Right lobe of liver (tissue), 6 donors: ENCODE measurements around the gene PELO. TPM values are rescaled to one million over a fixed set of nuclear protein-coding genes. Genes with fewer than 3 reads are reported as not detected.

ENCODE experiments used
- ATAC-seq, 4 donors: fragments of 200-7000 bp; cut with Tn5 transposase; one replicate each; pipeline ENCODE4 v1.9.1; 2020; ENCODE audit warnings: mild to moderate bottlenecking in 4 of 4, moderate library complexity in 4 of 4
- DNase-seq, 3 donors: peaks; one replicate each; pipeline ENCODE4 v3.0.0-alpha.2; 2020
- H3K27ac ChIP-seq, 3 donors: fragments of 200-600 bp; one replicate each; pipeline ENCODE4 v1.8.0; 2022
- H3K27me3 ChIP-seq, 2 donors: fragments of 200-600 bp; one replicate each; pipeline ENCODE4 v1.8.0; 2022
- H3K36me3 ChIP-seq, 4 donors: fragments of 200-600 bp; sonication (generic) in 1 of 4; one replicate each; pipeline versions ENCODE4 v1.5.1 to v1.8.0; 2017 to 2022; ENCODE audit warnings: control low read depth in 1 of 4
- H3K4me1 ChIP-seq, 4 donors: fragments of 200-600 bp; sonication (generic) in 1 of 4; one replicate each; pipeline versions ENCODE4 v1.5.1 to v1.8.0; 2017 to 2022; ENCODE audit warnings: control low read depth in 1 of 4
- H3K4me3 ChIP-seq, 3 donors: fragments of 200-600 bp; one replicate each; pipeline ENCODE4 v1.8.0; 2022
- H3K9me3 ChIP-seq, 4 donors: fragments of 200-600 bp; sonication (generic) in 1 of 4; one replicate each; pipeline versions ENCODE4 v1.5.1 to v1.8.0; 2017 to 2022; ENCODE audit warnings: control low read depth in 1 of 4
- POLR2A ChIP-seq: fragments of 450-650 bp; IDR thresholded peaks from one replicate; pipeline ENCODE4 v1.6.1; 2017; ENCODE audit warnings: antibody characterized with exemption, mild to moderate bottlenecking
- WGBS: methylation state at CpG from one replicate; pipeline ENCODE4 v1.1.6; 2018; ENCODE audit warnings: low coverage, low lambda C conversion rate; ENCODE audit not compliant: insufficient coverage; ENCODE audit errors: missing lambda C conversion rate; 5-methylcytosine and 5-hydroxymethylcytosine counted together
- intact Hi-C, 2 donors: fragments of 100-400 bp; cut with DNase I; formaldehyde crosslinking; loops; one replicate each; pipeline versions ENCODE4 v1.11.2 to v1.14.1; 2022
- total RNA-seq, 6 experiments: library from RNA; depleted of rRNA in 2 of 6; stranded (reverse); fragments of >200 nt in 2 of 6; fragmentation: NEBNext Ultra II Directional in 3 of 6; extraction: Animal tissue kit (Norgen Biotek cat#: 25700) in 3 of 6; gene quantifications; one replicate each; pipeline versions ENCODE4 v1.1.0 to v1.2.4, GENCODE V29; 2016 to 2023
- TF ChIP-seq, protein P1 (sequence below), 4 donors: fragments of 200-600 bp in 3 of 4; fragments of 450-650 bp in 1 of 4; IDR thresholded peaks; one replicate each; pipeline versions ENCODE4 v1.5.1 to v1.8.0; 2016 to 2022; ENCODE audit warnings: antibody characterized with exemption in 4 of 4, mild to moderate bottlenecking in 2 of 4
- donor health status: DM: no; HTN: yes; CAD: no.
- donor health status: DM: no; HTN: no; CAD: no.
- donor health status: DM: no; HTN: no; CAD: no.
- donor health status: DM: no; HTN: yes; CAD: no.
- donor health status: DM: no; HTN: yes; CAD: no.

Gene PELO
- total RNA-seq, 6 experiments from 2014 or later: 14.6 to 24.6 (median 17.6) TPM

- TF ChIP-seq, protein P1, sequence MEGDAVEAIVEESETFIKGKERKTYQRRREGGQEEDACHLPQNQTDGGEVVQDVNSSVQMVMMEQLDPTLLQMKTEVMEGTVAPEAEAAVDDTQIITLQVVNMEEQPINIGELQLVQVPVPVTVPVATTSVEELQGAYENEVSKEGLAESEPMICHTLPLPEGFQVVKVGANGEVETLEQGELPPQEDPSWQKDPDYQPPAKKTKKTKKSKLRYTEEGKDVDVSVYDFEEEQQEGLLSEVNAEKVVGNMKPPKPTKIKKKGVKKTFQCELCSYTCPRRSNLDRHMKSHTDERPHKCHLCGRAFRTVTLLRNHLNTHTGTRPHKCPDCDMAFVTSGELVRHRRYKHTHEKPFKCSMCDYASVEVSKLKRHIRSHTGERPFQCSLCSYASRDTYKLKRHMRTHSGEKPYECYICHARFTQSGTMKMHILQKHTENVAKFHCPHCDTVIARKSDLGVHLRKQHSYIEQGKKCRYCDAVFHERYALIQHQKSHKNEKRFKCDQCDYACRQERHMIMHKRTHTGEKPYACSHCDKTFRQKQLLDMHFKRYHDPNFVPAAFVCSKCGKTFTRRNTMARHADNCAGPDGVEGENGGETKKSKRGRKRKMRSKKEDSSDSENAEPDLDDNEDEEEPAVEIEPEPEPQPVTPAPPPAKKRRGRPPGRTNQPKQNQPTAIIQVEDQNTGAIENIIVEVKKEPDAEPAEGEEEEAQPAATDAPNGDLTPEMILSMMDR (IDR thresholded peaks at IDR 0.05): no peak
- TF ChIP-seq POLR2A: no peak
- Histone ChIP-seq H3K4me1 (no peaks in the 10 kb centered on the region), H3K36me3 (no peaks in the 10 kb centered on the region), H3K27me3 (no peaks in the 10 kb centered on the region), H3K4me3 (no peak overlapping the region), H3K9me3 (no peaks in the 10 kb centered on the region), H3K27ac (no peak overlapping the region)
- DNase-seq (no peak), ATAC-seq (no peak)
- intact Hi-C loops: no loop called here
- WGBS: 73% methylated on average over 1 of the region's 1 CpG
Measured at GRCh38 chr5:52759331-52759730, 28.4 kb upstream of the PELO start.

DNA sequence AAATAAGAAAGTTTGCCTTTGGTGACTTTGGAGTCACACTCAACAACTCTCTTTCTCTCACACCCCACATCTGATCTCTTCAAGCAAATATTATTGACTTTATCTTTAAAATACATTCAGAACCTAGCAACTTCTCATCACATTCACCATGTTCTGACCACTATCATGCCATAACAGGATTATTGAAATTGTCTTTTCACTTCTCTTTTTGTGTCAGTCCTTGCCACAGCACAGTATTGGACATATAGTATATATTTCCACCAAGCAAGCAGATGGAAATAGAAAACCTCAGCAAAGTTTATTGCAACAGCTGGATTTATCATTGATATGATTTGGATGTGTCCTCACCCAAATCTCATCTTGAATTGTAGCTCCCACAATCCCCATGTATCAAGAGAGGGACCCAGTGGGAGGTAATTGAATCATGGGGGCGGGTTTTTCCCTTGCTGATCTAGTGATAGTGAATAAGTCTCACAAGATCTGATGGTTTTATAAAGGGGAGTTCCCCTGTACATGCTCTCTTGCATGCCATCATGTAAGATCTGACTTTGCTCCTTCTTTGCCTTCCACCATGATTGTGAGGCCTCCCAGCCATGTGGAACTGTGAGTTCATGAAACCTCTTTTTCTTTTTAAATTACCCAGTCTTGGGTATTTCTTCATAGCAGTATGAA is 26.9 kb upstream of the PELO start:
- Histone ChIP-seq H3K4me1 (no peaks in the 10 kb centered on the region), H3K27ac (no peak overlapping the region), H3K27me3 (no peaks in the 10 kb centered on the region), H3K9me3 (no peaks in the 10 kb centered on the region), H3K36me3 (no peaks in the 10 kb centered on the region), H3K4me3 (no peak overlapping the region)
- TF ChIP-seq, protein P1 (IDR thresholded peaks at IDR 0.05): no peak
- no peak for TF ChIP-seq POLR2A
- ATAC-seq: no peak
- 89% methylated on average over 1 of the region's 1 CpG for WGBS
- intact Hi-C loops: no loop called here
- DNase-seq: no peak

- Histone ChIP-seq H3K4me1 (peaks cover 0 to under 1% (median 0%) of the 10 kb centered on the region in 4 donors), H3K27ac (no peak overlapping the region), H3K27me3 (no peaks in the 10 kb centered on the region), H3K36me3 (no peaks in the 10 kb centered on the region), H3K4me3 (no peak overlapping the region), H3K9me3 (no peaks in the 10 kb centered on the region)
- 94% methylated on average over 2 of the region's 2 CpGs for WGBS
- ATAC-seq (no peak), DNase-seq (no peak)
- TF ChIP-seq, protein P1 (IDR thresholded peaks at IDR 0.05): no peak
- no peak for TF ChIP-seq POLR2A
- intact Hi-C loops: no loop called here
Measured at GRCh38 chr5:52767217-52767743, 20.4 kb upstream of the PELO start.

- TF ChIP-seq, protein P1 (IDR thresholded peaks at IDR 0.05): no peak
- no peak for TF ChIP-seq POLR2A
- Histone ChIP-seq H3K4me1 (peaks cover 0 to 6% (median under 1%) of the 10 kb centered on the region in 4 donors), H3K27me3 (no peaks in the 10 kb centered on the region), H3K4me3 (no peak overlapping the region), H3K27ac (no peak overlapping the region), H3K9me3 (no peaks in the 10 kb centered on the region), H3K36me3 (no peaks in the 10 kb centered on the region)
- ATAC-seq (no peak), DNase-seq (no peak)
- WGBS: 74% methylated on average over 1 of the region's 1 CpG
- intact Hi-C loops: no loop called here
Measured at GRCh38 chr5:52767766-52768480, 19.8 kb upstream of the PELO start.
